Naive thymus-derived CD8-positive, alpha-beta T cell (primary cell): ENCODE results near the gene POU5F1. TPM values are rescaled to one million over a fixed set of nuclear protein-coding genes. Genes with fewer than 3 reads are reported as not detected.
"Not testable (repeated sequence)": the region's sequence is repeated elsewhere in the genome, so short reads cannot be mapped to it uniquely, and the experiment has no call there.

Experiments
- ATAC-seq, 2 donors: fragments of 150-1000 bp; cut with Tn5 transposase in 1 of 2; sonication (Bioruptor Pico), chemical (Tn5 transposase) in 1 of 2; 1 replicate in 1 of 2; 2 replicates in 1 of 2; pipeline ENCODE4 v1.10.0; 2021; ENCODE audit warnings: mild to moderate bottlenecking in 2 of 2, moderate library complexity in 2 of 2
- POLR2A ChIA-PET: fragments of 350-600 bp; sonication (Branson Sonifier 250); formaldehyde crosslinking; loops from one replicate; lab custom pipeline; 2021; ENCODE audit warnings: antibody characterized with exemption; lab: Charles Lee
- DNase-seq, 10 donors: peaks; one replicate each; pipeline versions ENCODE4 v3.0.0 to v3.0.0-alpha.2; 2020 to 2022
- H3K27ac Mint-ChIP-seq, 10 donors: one replicate each; pipeline ENCODE4 v1.8.0; 2020 to 2022; ENCODE audit warnings: mild to moderate bottlenecking in 10 of 10, mixed read lengths in 10 of 10, moderate library complexity in 4 of 10, inconsistent platforms in 1 of 10
- H3K27me3 Mint-ChIP-seq, 5 donors: one replicate each; pipeline ENCODE4 v1.8.0; 2021 to 2022; ENCODE audit warnings: mixed read lengths in 5 of 5
- H3K36me3 Mint-ChIP-seq, 3 donors: one replicate each; pipeline ENCODE4 v1.8.0; 2020 to 2022; ENCODE audit warnings: mixed read lengths in 3 of 3, mild to moderate bottlenecking in 2 of 3, inconsistent platforms in 1 of 3
- H3K4me1 Mint-ChIP-seq, 4 donors: one replicate each; pipeline ENCODE4 v1.8.0; 2021 to 2022; ENCODE audit warnings: mixed read lengths in 4 of 4
- H3K4me3 Mint-ChIP-seq, 10 donors: one replicate each; pipeline ENCODE4 v1.8.0; 2020 to 2022; ENCODE audit warnings: mild to moderate bottlenecking in 10 of 10, mixed read lengths in 10 of 10, moderate library complexity in 6 of 10, inconsistent platforms in 1 of 10
- H3K9me3 Mint-ChIP-seq, 9 donors: one replicate each; pipeline ENCODE4 v1.8.0; 2020 to 2022; ENCODE audit warnings: mixed read lengths in 9 of 9, mild to moderate bottlenecking in 3 of 9, inconsistent platforms in 1 of 9, moderate library complexity in 1 of 9
- polyA plus RNA-seq, 3 donors: library from polyadenylated mRNA; unstranded; fragments of 300-500 nt; fragmentation: Illumina TruSeq; gene quantifications; one replicate each; pipeline ENCODE4 v1.2.3, GENCODE V29; 2021
- total RNA-seq, 8 experiments: library from RNA in 2 of 8; stranded (reverse) in 2 of 8; gene quantifications; one replicate each; pipeline ENCODE4 v1.2.3 and lab custom pipeline; 2021 to 2026

The POU5F1 gene
- total and polyA plus RNA-seq, 5 experiments from 2014 or later = 0.85 to 1.6 TPM; not detected in 3

DNA sequence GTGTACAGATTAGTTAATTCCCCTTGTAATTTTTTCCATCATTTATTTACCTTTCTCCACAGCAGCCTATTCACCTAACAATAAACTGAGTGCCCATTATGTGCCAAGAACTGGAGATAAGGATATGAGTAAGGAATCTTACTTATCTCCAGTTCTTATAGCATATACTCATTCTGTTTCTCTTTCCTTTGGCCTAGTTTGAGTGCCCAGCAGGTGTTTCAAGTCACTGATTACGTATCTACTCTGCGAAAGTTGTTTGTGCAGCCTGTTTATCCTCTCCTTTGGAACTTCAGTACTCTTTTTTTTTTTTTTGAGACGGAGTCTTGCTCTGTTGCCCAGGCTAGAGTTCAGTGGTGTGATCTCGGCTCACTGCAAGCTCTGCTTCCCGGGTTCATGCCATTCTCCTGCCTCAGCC lies 17.3 kb upstream of the POU5F1 start:
- POLR2A ChIA-PET = interaction anchor here (0.6 to 0.7 kb wide), 2 partner anchors 8 to 373 kb away, joined by 4 to 5 read pairs; no protein-coding TSS in a partner anchor
- Mint-ChIP-seq H3K36me3 (no peaks in the 10 kb centered on the region), H3K9me3 (no peaks in the 10 kb centered on the region), H3K27me3 (no peaks in the 10 kb centered on the region), H3K4me1 (peaks cover 0 to 9% (median 3%) of the 10 kb centered on the region in 4 donors), H3K4me3 (no peak overlapping the region), H3K27ac (no peak overlapping the region)
- no peak for ATAC-seq
- DNase-seq = no peak

DNA sequence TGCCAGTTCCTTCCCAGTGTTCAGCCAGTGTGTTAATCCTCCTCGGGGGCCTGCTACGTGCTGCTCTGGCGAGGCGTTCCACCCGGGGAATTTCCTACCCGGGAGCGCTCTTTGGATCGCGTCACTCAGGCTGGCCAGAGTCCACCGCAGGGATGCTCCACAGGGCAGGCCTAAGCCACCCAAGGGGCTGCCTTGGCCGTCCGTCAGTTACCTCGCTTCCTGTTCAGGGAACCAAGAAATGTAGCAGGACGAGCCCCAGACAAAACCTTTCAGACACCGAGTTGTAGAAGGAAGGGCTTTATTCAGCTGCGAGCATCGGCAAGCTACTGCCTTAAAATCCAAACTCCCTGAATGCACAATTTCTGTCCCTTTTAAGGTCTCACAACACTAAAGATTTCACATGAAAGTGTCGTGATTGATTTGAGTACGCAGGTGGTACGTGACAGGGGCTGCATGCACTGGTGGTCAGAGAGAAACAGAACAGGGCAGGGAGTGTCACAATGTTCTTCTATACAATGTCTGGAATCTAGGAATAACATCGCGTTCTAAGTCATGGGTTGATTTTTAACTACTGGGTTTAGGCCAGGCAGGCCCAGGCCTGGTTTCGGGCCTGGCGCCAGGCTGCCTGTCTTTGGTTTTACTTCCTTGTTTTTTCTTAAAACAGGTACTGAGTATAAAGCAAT lies 15.7 kb upstream of the POU5F1 start:
- no peaks in the 10 kb centered on the region for H3K36me3 Mint-ChIP-seq
- ATAC-seq (no peak), DNase-seq (no peak)
- H3K27me3 Mint-ChIP-seq = no peaks in the 10 kb centered on the region
- H3K4me1 Mint-ChIP-seq = peaks cover 0 to 8% (median 0%) of the 10 kb centered on the region in 4 donors
- H3K9me3 Mint-ChIP-seq = no peaks in the 10 kb centered on the region
- no peak overlapping the region for H3K4me3 Mint-ChIP-seq
- POLR2A ChIA-PET = no interaction called here
- H3K27ac Mint-ChIP-seq = peak overlapping the region in 2 of 10 donors; percentile 24 to 72

- POLR2A ChIA-PET, H3K27ac Mint-ChIP-seq, H3K4me3 Mint-ChIP-seq, H3K9me3 Mint-ChIP-seq, H3K27me3 Mint-ChIP-seq, H3K4me1 Mint-ChIP-seq, DNase-seq, ATAC-seq, H3K36me3 Mint-ChIP-seq: not testable (repeated sequence)
Observed at GRCh38 chr6:31185695-31186051, 15.2 kb upstream of the POU5F1 start.

DNA sequence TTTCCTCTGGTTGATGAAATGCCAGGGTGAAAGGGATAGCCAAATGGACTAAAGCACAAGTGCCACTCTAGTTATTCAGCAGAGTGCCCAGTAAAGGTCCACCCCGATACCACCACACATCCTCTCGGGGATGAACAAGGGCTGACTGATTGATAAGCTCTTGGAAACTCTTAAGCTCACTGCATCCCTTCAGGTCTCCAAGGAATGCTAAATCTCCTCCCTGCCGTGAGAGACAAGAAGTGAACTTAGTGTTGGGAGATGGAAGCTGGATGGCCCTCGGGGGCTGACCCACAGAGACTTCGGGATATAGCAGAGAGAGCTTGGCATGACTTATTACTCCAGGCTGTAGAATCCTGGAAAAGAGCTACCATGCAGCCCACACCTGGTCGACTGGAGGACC lies 13.4 kb upstream of the POU5F1 start:
- POLR2A ChIA-PET, H3K27ac Mint-ChIP-seq, H3K27me3 Mint-ChIP-seq, H3K4me3 Mint-ChIP-seq, DNase-seq, H3K36me3 Mint-ChIP-seq, ATAC-seq, H3K9me3 Mint-ChIP-seq: not testable (repeated sequence)
- H3K4me1 Mint-ChIP-seq = peaks cover 2 to 23% (median 8%) of the 10 kb centered on the region in 4 donors

GRCh38 chr6:31183287-31183686 lies 12.8 kb upstream of the POU5F1 start:
- H3K36me3 Mint-ChIP-seq, DNase-seq, POLR2A ChIA-PET, ATAC-seq, H3K4me3 Mint-ChIP-seq, H3K27ac Mint-ChIP-seq, H3K9me3 Mint-ChIP-seq, H3K27me3 Mint-ChIP-seq: not testable (repeated sequence)
- H3K4me1 Mint-ChIP-seq = peaks cover 2 to 28% (median 11%) of the 10 kb centered on the region in 4 donors

DNA sequence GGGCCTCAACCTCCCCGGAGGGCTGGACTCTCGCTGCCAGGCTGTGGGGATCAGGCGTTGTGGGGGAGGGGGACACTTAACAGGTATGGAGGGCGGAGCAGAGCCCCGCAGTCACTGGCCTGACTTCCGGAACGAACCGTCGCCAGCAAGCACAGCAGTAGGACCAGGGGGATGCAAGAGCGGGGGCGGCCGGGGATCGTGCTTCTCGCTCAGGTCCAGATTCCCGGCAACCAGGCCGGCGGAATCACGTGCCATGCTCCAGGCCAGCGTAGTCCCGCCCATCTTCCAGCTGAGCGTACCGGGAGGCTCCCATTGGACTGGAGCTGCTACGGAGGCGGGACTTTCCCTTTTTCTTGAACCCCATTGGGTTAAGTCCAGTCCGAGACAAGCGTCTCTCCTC lies 10.0 kb upstream of the POU5F1 start:
- H3K27me3 Mint-ChIP-seq = no peaks in the 10 kb centered on the region
- peak overlapping the region; percentile 31 to 90 (median 82) for H3K27ac Mint-ChIP-seq
- POLR2A ChIA-PET = interaction anchor here (1.0 to 1.1 kb wide), 2 partner anchors 22 to 360 kb away, joined by 3 to 4 read pairs; partner anchors contain the start of genes CCHCR1 and TCF19
- H3K36me3 Mint-ChIP-seq = no peaks in the 10 kb centered on the region
- no peaks in the 10 kb centered on the region for H3K9me3 Mint-ChIP-seq
- peaks cover 2 to 27% (median 19%) of the 10 kb centered on the region in 4 donors for H3K4me1 Mint-ChIP-seq
- peak overlapping the region; percentile 77 to 91 (median 88) for H3K4me3 Mint-ChIP-seq
- DNase-seq (peak; percentile 58 to 83 (median 64)), ATAC-seq (peak; percentile 99)

GRCh38 chr6:31179896-31180295 lies 9.4 kb upstream of the POU5F1 start:
- no peaks in the 10 kb centered on the region for H3K36me3 Mint-ChIP-seq
- peak overlapping the region in 9 of 10 donors; percentile 77 to 91 (median 88) for H3K4me3 Mint-ChIP-seq
- H3K27me3 Mint-ChIP-seq = no peaks in the 10 kb centered on the region
- H3K27ac Mint-ChIP-seq = peak overlapping the region in 3 of 10 donors; percentile 31 to 68 (median 67)
- no peaks in the 10 kb centered on the region for H3K9me3 Mint-ChIP-seq
- ATAC-seq (no peak), DNase-seq (no peak)
- POLR2A ChIA-PET = interaction anchor here (0.6 kb wide), 1 partner anchor 186 kb away, joined by 3 read pairs; no protein-coding TSS in a partner anchor
- H3K4me1 Mint-ChIP-seq = peaks cover 2 to 28% (median 21%) of the 10 kb centered on the region in 4 donors

- POLR2A ChIA-PET = no interaction called here
- H3K4me1 Mint-ChIP-seq = peaks cover 2 to 28% (median 21%) of the 10 kb centered on the region in 4 donors
- ATAC-seq (no peak), DNase-seq (no peak)
- H3K9me3 Mint-ChIP-seq = no peaks in the 10 kb centered on the region
- H3K36me3 Mint-ChIP-seq = no peaks in the 10 kb centered on the region
- peak overlapping the region in 1 of 10 donors; percentile 1 for H3K4me3 Mint-ChIP-seq
- no peaks in the 10 kb centered on the region for H3K27me3 Mint-ChIP-seq
- H3K27ac Mint-ChIP-seq = peak overlapping the region in 2 of 10 donors; percentile 0 to 23
Observed at GRCh38 chr6:31179042-31179386, 8.5 kb upstream of the POU5F1 start.

DNA sequence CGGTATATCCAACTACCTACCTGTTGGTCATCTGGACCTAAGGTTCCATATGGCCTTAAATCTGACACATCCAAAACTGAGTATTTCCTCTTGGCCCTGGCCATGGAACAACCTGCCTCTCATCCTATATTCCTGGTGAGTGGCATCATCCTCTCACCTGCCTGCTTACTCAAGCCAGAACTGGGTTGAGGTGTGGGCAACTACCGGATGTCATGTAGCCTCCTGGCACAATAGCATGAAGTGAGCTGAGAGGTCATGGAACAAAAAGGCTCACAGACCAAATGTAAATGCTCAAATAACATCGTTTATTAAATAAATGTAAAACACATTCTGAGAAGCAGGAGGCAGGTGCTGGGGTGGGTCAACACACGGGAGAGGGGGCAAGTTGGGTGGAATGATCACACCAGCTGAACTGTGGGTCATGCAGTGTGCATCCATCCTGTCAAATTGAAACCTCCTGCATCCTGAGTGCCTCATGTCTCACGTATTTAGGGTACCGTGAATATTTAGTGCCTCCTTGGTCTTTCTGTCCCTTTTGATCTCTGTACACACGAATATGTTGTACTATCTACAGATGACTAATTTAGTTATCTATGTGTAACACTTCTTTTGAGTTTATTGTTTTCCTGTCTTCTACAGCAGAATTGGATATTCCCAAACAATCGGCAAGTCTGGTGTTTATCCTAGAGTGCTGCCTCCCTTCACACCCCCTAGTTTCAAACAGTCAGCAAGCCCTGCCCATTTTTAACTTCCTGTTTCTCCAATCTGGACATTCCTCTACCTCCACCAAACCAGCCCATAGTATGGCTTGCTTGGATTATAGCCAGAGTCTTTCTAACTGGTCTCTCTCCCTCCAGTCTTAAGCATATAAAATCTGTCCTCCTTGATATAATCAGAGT lies 7.9 kb upstream of the POU5F1 start:
- ATAC-seq = no peak
- no peaks in the 10 kb centered on the region for H3K27me3 Mint-ChIP-seq
- no peak for DNase-seq
- no peaks in the 10 kb centered on the region for H3K36me3 Mint-ChIP-seq
- POLR2A ChIA-PET = no interaction called here
- peaks cover 2 to 28% (median 21%) of the 10 kb centered on the region in 4 donors for H3K4me1 Mint-ChIP-seq
- no peaks in the 10 kb centered on the region for H3K9me3 Mint-ChIP-seq
- H3K27ac Mint-ChIP-seq = peak overlapping the region in 2 of 10 donors; percentile 4 to 23
- H3K4me3 Mint-ChIP-seq = peak overlapping the region in 1 of 10 donors; percentile 2

- H3K4me1 Mint-ChIP-seq = peaks cover 2 to 28% (median 21%) of the 10 kb centered on the region in 4 donors
- POLR2A ChIA-PET = no interaction called here
- peak overlapping the region in 7 of 10 donors; percentile 15 to 82 (median 53) for H3K27ac Mint-ChIP-seq
- H3K4me3 Mint-ChIP-seq = peak overlapping the region in 5 of 10 donors; percentile 4 to 31 (median 18)
- no peaks in the 10 kb centered on the region for H3K36me3 Mint-ChIP-seq
- H3K9me3 Mint-ChIP-seq = no peaks in the 10 kb centered on the region
- DNase-seq (peak in 1 of 10 donors; percentile 15), ATAC-seq (peak in 1 of 2 donors; percentile 53)
- H3K27me3 Mint-ChIP-seq = no peaks in the 10 kb centered on the region
Observed at GRCh38 chr6:31175971-31176370, 5.5 kb upstream of the POU5F1 start.

DNA sequence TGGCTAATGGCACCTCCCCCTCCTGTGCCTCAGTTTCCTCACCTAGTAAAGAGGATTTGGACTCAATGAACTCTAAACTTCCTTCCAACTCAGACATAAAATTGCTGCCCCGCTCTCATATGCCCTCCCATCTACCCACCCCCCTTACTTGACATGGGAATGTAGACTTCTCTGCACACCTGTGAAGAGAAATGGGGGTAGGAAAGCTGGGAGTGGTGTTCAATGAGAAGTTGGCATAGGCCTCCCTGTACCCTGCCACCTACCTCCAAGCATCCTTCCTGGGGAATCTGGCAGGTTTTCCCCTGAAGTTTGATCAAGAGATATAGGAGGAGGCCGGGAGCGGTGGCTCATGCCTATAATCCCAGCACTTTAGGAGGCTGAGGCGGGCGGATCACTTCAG lies 3.9 kb upstream of the POU5F1 start:
- Mint-ChIP-seq H3K4me1 (peaks cover 0 to 18% (median 17%) of the 10 kb centered on the region in 4 donors), H3K4me3 (no peak overlapping the region), H3K27ac (no peak overlapping the region), H3K9me3 (no peaks in the 10 kb centered on the region), H3K36me3 (no peaks in the 10 kb centered on the region), H3K27me3 (no peaks in the 10 kb centered on the region)
- ATAC-seq (no peak), DNase-seq (no peak)
- POLR2A ChIA-PET = no interaction called here

- Mint-ChIP-seq H3K4me3 (no peak overlapping the region), H3K27me3 (no peaks in the 10 kb centered on the region), H3K36me3 (no peaks in the 10 kb centered on the region), H3K4me1 (peaks cover 0 to 11% (median 9%) of the 10 kb centered on the region in 4 donors), H3K9me3 (no peaks in the 10 kb centered on the region), H3K27ac (no peak overlapping the region)
- DNase-seq = no peak
- no peak for ATAC-seq
- POLR2A ChIA-PET = no interaction called here
Observed at GRCh38 chr6:31173406-31173805, 2.9 kb upstream of the POU5F1 start.

GRCh38 chr6:31172973-31173384 lies 2.5 kb upstream of the POU5F1 start:
- DNase-seq = no peak
- Mint-ChIP-seq H3K36me3 (no peaks in the 10 kb centered on the region), H3K27me3 (no peaks in the 10 kb centered on the region), H3K4me1 (peaks cover 0 to 11% (median 9%) of the 10 kb centered on the region in 4 donors), H3K27ac (no peak overlapping the region), H3K9me3 (no peaks in the 10 kb centered on the region), H3K4me3 (no peak overlapping the region)
- POLR2A ChIA-PET = no interaction called here
- no peak for ATAC-seq
